CD4-positive, alpha-beta T cell (primary cell): ENCODE data around the gene B3GALT6. TPM values are rescaled to one million over a fixed set of nuclear protein-coding genes. Genes with fewer than 3 reads are reported as not detected.
A peak's percentile ranks its signal among the peaks of the same experiment; 100 is the strongest.

Experiments used
- ATAC-seq: fragments of 200-7000 bp; cut with Tn5 transposase; one replicate; pipeline ENCODE4 v1.10.0; 2022; ENCODE audit warnings: mild to moderate bottlenecking; ENCODE audit not compliant: poor library complexity
- CTCF ChIA-PET: fragments of 350-600 bp; sonication (Branson Sonifier 250); formaldehyde crosslinking; loops from one replicate; lab custom pipeline; 2021; ENCODE audit warnings: antibody characterized with exemption, inconsistent platforms; lab: Charles Lee
- POLR2A ChIA-PET: fragments of 350-600 bp; sonication (Branson Sonifier 250); formaldehyde crosslinking; loops from one replicate; lab custom pipeline; 2021; ENCODE audit warnings: antibody characterized with exemption, inconsistent platforms; lab: Charles Lee
- DNase-seq, 14 experiments: peaks; one replicate each; pipeline ENCODE4 v3.0.0-alpha.2; 2013 to 2020; ENCODE audit warnings: mixed read lengths in 2 of 14
- H3K27ac ChIP-seq, 2 donors: one replicate each; pipeline versions ENCODE4 v1.5.1 to v1.7.0; 2013; ENCODE audit warnings: low read length in 2 of 2, low read depth in 1 of 2, mild to moderate bottlenecking in 1 of 2
- H3K27me3 ChIP-seq, 2 experiments: 1 replicate in 1 of 2; 2 replicates in 1 of 2; pipeline versions ENCODE4 v1.6.1 to v1.7.0; 2013; ENCODE audit warnings: low read length in 2 of 2, control low read depth in 1 of 2, mild to moderate bottlenecking in 1 of 2, moderate library complexity in 1 of 2; ENCODE audit not compliant: insufficient read depth in 2 of 2, control insufficient read depth in 1 of 2
- H3K36me3 ChIP-seq: one replicate; pipeline ENCODE4 v1.6.1; 2013; ENCODE audit warnings: low read length, control low read depth; ENCODE audit not compliant: insufficient read depth
- H3K4me1 ChIP-seq: one replicate; pipeline ENCODE4 v1.6.1; 2013; ENCODE audit warnings: low read length, control low read depth; ENCODE audit not compliant: insufficient read depth
- H3K4me3 ChIP-seq: one replicate; pipeline ENCODE4 v1.5.1; 2013; ENCODE audit warnings: mild to moderate bottlenecking, low read length, moderate library complexity
- H3K9me3 ChIP-seq, 2 experiments: 1 replicate in 1 of 2; 2 replicates in 1 of 2; pipeline versions ENCODE4 v1.6.1 to v1.7.0; 2013; ENCODE audit warnings: low read length in 2 of 2, mild to moderate bottlenecking in 2 of 2, control low read depth in 1 of 2, moderate library complexity in 1 of 2; ENCODE audit not compliant: control insufficient read depth in 1 of 2, insufficient read depth in 1 of 2
- H3K27ac Mint-ChIP-seq: one replicate; pipeline ENCODE4 v1.8.0; 2020; ENCODE audit warnings: mixed read lengths
- H3K27me3 Mint-ChIP-seq: one replicate; pipeline ENCODE4 v1.8.0; 2021; ENCODE audit warnings: mixed read lengths
- H3K36me3 Mint-ChIP-seq: one replicate; pipeline ENCODE4 v1.8.0; 2021; ENCODE audit warnings: low read depth, mixed read lengths
- H3K4me1 Mint-ChIP-seq: one replicate; pipeline ENCODE4 v1.8.0; 2021; ENCODE audit warnings: low read depth, mixed read lengths
- H3K4me3 Mint-ChIP-seq: one replicate; pipeline ENCODE4 v1.8.0; 2020; ENCODE audit warnings: mild to moderate bottlenecking, mixed read lengths
- H3K9me3 Mint-ChIP-seq: one replicate; pipeline ENCODE4 v1.8.0; 2020; ENCODE audit warnings: mixed read lengths
- CTCF ChIP-seq: fragments of 200-600 bp; IDR thresholded peaks from one replicate; pipeline ENCODE4 v1.8.0; 2022; ENCODE audit warnings: antibody characterized with exemption, mild to moderate bottlenecking
- intact Hi-C, 2 experiments: fragments of 100-400 bp; cut with DNase I in 1 of 2; cut with micrococcal nuclease in 1 of 2; formaldehyde crosslinking; loops; one replicate each; pipeline versions ENCODE4 v1.15.1 to v1.9.0; 2023 to 2025; cut with DNase I, micrococcal nuclease
- total RNA-seq, 174 experiments: library from RNA in 2 of 174; stranded (reverse) in 2 of 174; gene quantifications; one replicate each; pipeline ENCODE4 v1.2.3 and lab custom pipeline; 2021 to 2026

Gene B3GALT6
- total RNA-seq, 2 experiments from 2014 or later: 4.9 to 5.1 TPM

DNA sequence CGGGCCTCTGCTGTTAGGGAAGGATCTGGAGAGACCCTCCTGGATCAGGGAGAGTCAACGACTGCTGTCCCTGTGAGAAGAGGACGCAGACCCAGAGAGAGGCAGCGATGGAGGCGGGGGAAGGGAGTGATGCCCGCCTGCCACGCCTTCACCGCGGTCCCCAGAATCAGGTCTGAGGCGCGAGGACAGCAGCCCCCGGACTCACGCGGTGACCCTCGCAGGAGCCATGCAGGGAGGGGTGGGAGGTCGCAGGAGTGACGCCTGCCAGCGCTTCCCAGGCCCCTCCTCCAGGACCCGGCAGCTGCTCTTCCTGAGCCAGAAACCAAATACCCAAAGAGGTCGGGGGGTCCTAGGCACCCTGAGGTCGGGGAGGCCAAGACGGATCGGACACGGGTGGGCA lies 11.8 kb upstream of the B3GALT6 start:
- intact Hi-C loops: no loop called here
- Mint-ChIP-seq H3K27ac (peak overlapping the region; percentile 71), H3K36me3 (peaks cover 75% of the 10 kb centered on the region), H3K4me1 (peaks cover 21% of the 10 kb centered on the region), H3K4me3 (no peak overlapping the region), H3K9me3 (no peaks in the 10 kb centered on the region), H3K27me3 (no peaks in the 10 kb centered on the region)
- ChIA-PET POLR2A (no interaction called here), CTCF (no interaction called here)
- Histone ChIP-seq H3K4me3 (no peak overlapping the region), H3K27me3 (no peaks in the 10 kb centered on the region), H3K36me3 (peaks cover 69% of the 10 kb centered on the region), H3K27ac (no peak overlapping the region), H3K4me1 (peaks cover 51% of the 10 kb centered on the region), H3K9me3 (peaks cover 0 to 3% of the 10 kb centered on the region in 2 experiments)
- DNase-seq: no peak
- TF ChIP-seq CTCF: no peak
- ATAC-seq: no peak

- Mint-ChIP-seq H3K4me3 (no peak overlapping the region), H3K27ac (no peak overlapping the region), H3K4me1 (peaks cover 13% of the 10 kb centered on the region), H3K9me3 (no peaks in the 10 kb centered on the region), H3K36me3 (peaks cover 79% of the 10 kb centered on the region), H3K27me3 (no peaks in the 10 kb centered on the region)
- POLR2A ChIA-PET: no interaction called here
- H3K4me1 ChIP-seq: peaks cover 45% of the 10 kb centered on the region
- no peaks in the 10 kb centered on the region for H3K27me3 ChIP-seq
- no peak for ATAC-seq
- CTCF ChIA-PET: no interaction called here
- DNase-seq: no peak
- intact Hi-C loops: no loop called here
- no peak overlapping the region for H3K4me3 ChIP-seq
- peaks cover 0 to 3% of the 10 kb centered on the region in 2 experiments for H3K9me3 ChIP-seq
- TF ChIP-seq CTCF: no peak
- H3K36me3 ChIP-seq: peaks cover 86% of the 10 kb centered on the region
- H3K27ac ChIP-seq: no peak overlapping the region
These were observed 10.0 kb upstream of the B3GALT6 start for GRCh38 chr1:1221887-1222574.

DNA sequence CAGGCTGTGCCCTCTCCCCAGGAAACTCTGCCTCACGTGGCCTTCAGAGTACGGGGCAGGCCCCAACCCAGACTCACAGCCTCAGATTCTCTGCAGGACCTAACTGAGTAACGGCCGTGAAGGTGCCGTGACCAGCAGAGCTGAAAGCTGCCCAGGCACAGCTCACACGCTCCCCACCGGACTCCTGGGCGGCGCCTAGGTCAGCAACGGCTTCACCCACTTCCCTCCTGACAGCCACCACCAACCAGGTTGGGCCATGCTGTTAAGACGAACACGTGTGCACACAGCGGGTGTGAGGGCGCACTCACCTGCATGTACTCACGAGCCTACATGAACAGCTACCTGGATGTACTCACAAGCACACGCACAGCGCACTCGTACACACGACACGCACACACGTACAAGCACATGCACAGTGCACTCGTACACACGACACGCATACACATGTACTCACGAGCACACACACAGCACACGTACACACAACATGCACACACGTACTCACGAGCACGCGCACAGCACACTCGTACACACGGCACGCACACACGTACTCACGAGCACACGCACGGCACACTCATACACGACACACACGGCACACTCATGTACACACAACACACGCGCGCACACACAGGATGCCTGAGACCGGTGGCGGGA lies 9.3 kb upstream of the B3GALT6 start:
- no peak overlapping the region for H3K4me3 Mint-ChIP-seq
- no peaks in the 10 kb centered on the region for H3K27me3 ChIP-seq
- H3K4me3 ChIP-seq: no peak overlapping the region
- ATAC-seq: no peak
- no peak for TF ChIP-seq CTCF
- H3K4me1 ChIP-seq: peaks cover 43% of the 10 kb centered on the region
- peaks cover 13% of the 10 kb centered on the region for H3K4me1 Mint-ChIP-seq
- intact Hi-C loops: no loop called here
- DNase-seq: no peak
- no peaks in the 10 kb centered on the region for H3K27me3 Mint-ChIP-seq
- no peaks in the 10 kb centered on the region for H3K9me3 Mint-ChIP-seq
- ChIA-PET POLR2A (no interaction called here), CTCF (no interaction called here)
- H3K27ac ChIP-seq: no peak overlapping the region
- no peak overlapping the region for H3K27ac Mint-ChIP-seq
- H3K9me3 ChIP-seq: no peaks in the 10 kb centered on the region
- peaks cover 78% of the 10 kb centered on the region for H3K36me3 Mint-ChIP-seq
- H3K36me3 ChIP-seq: peaks cover 86% of the 10 kb centered on the region
